ENCODE measurements around the gene VMP1.

DNA sequence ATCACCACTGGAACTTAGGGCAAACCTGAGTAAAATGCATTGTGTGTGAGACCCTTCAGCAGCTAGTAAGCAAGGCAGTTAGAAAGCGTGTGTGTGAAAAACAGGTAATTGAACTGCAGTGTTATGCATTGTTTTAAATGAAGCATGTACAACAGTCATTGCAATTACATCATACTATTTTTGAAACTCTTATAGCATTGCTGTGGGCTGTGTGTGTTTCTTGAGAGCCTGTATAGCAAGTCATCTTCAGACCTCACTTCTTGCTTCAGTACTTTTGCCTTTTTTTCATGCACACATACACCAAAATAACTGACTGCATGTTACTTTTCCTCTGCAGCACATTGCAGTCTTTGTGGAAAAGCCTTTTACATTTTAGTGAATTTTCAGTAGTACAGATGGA lies 19.4 kb upstream of the VMP1 start:
- TF ChIP-seq POLR2A (IDR thresholded peaks at IDR 0.05) (no peak), CTCF (IDR thresholded peaks at IDR 0.05) (no peak), POLR2AphosphoS5 (IDR thresholded peaks at IDR 0.05) (no peak)
